HepG2 (cell line): ENCODE data around the gene CEP68. TPM values are rescaled to one million over a fixed set of nuclear protein-coding genes. Genes with fewer than 3 reads are reported as not detected.

Source experiments
- ATAC-seq: fragments of 200-7000 bp; cut with Tn5 transposase; 3 replicates; pipeline ENCODE4 v1.9.1; 2020; ENCODE audit warnings: mild to moderate bottlenecking, moderate library complexity
- BruUV-seq: library from RNA; stranded (reverse); fragments of 400-500 nt; replicated peaks from 2 replicates; lab custom pipeline; 2021; lab: Mats Ljungman, UMichigan
- CTCF ChIA-PET: fragments of 300-600 bp; formaldehyde crosslinking; extraction: SDS; loops from one replicate; lab custom pipeline; 2021; ENCODE audit warnings: low total read pairs, inconsistent platforms, low intra/inter-chr PET ratio; lab: Yijun Ruan, JAX
- POLR2A ChIA-PET: fragments of 350-600 bp; sonication (Branson Sonifier 250); formaldehyde crosslinking; loops from one replicate; lab custom pipeline; 2020; ENCODE audit warnings: antibody characterized with exemption, inconsistent platforms; lab: Yijun Ruan, JAX
- DNase-seq: peaks from one replicate; pipeline ENCODE4 v3.0.0-alpha.2; 2015; ENCODE audit warnings: low spot score
- FAIRE-seq: peaks from 3 replicates; lab custom pipeline; 2011; peaks lifted over from hg19 to GRCh38; lab: Jason Lieb, UNC
- H2AFZ ChIP-seq: one replicate; pipeline ENCODE4 v1.6.1; 2011; ENCODE audit warnings: low read length, inconsistent platforms
- H3K27ac ChIP-seq: fragments of 300-600 bp; 3 replicates; pipeline ENCODE4 v1.8.0; 2011; ENCODE audit warnings: mixed run types, mild to moderate bottlenecking, mixed read lengths, low read length, inconsistent platforms; ENCODE audit not compliant: insufficient read depth; ENCODE audit errors: extremely low read length
- H3K27me3 ChIP-seq, 2 experiments: fragments of 200-600 bp in 1 of 2; 2 replicates in 1 of 2; 3 replicates in 1 of 2; pipeline versions ENCODE4 v1.6.0 to v1.8.0; 2011; ENCODE audit warnings: low read length in 2 of 2, mild to moderate bottlenecking in 2 of 2, moderate library complexity in 2 of 2, inconsistent platforms in 1 of 2; ENCODE audit not compliant: insufficient read depth in 2 of 2, control insufficient read depth in 1 of 2
- H3K36me3 ChIP-seq, 2 experiments: fragments of 200-600 bp in 1 of 2; replicated peaks in 1 of 2; 2 replicates in 1 of 2; 3 replicates in 1 of 2; pipeline versions ENCODE4 v1.5.1 to v1.8.0; 2011; ENCODE audit warnings: low read length in 2 of 2, inconsistent platforms in 1 of 2; ENCODE audit not compliant: insufficient read depth in 2 of 2, control insufficient read depth in 1 of 2
- H3K4me1 ChIP-seq: 2 replicates; pipeline ENCODE4 v1.5.1; 2012; ENCODE audit warnings: low read length, inconsistent platforms; ENCODE audit not compliant: insufficient read depth
- H3K4me2 ChIP-seq: 2 replicates; pipeline ENCODE4 v1.6.0; 2011; ENCODE audit warnings: low read depth, low read length, inconsistent platforms
- H3K4me3 ChIP-seq, 3 experiments: fragments of 200-600 bp in 1 of 3; sonication (generic), shearing (Covaris generic) in 1 of 3; replicated peaks in 1 of 3; 2 replicates each; pipeline ENCODE4 v1.5.1; 2011 to 2016; ENCODE audit warnings: low read length in 3 of 3, inconsistent platforms in 2 of 3, low read depth in 2 of 3, mild to moderate bottlenecking in 2 of 3, control low read depth in 1 of 3, mixed read lengths in 1 of 3; ENCODE audit not compliant: insufficient read depth in 1 of 3
- H3K79me2 ChIP-seq: one replicate; pipeline ENCODE4 v1.6.1; 2011; ENCODE audit warnings: low read length, inconsistent platforms; ENCODE audit not compliant: insufficient read depth
- H3K9ac ChIP-seq: 2 replicates; pipeline ENCODE4 v1.6.0; 2011; ENCODE audit warnings: mild to moderate bottlenecking, low read depth, low read length, inconsistent platforms; ENCODE audit not compliant: insufficient read depth
- H3K9me3 ChIP-seq: 2 replicates; pipeline ENCODE4 v1.5.1; 2012; ENCODE audit warnings: mild to moderate bottlenecking, low read length
- H4K20me1 ChIP-seq: 2 replicates; pipeline ENCODE4 v1.6.0; 2011; ENCODE audit warnings: inconsistent platforms, mild to moderate bottlenecking, low read length, moderate library complexity; ENCODE audit not compliant: insufficient read depth
- KAT8 ChIP-seq: IDR thresholded peaks from 2 replicates; pipeline ENCODE4 v1.6.1; 2016; ENCODE audit warnings: missing genetic modification reagents, missing compliant biosample characterization
- PRDM15 ChIP-seq: sonication (generic); formaldehyde crosslinking; IDR thresholded peaks from 2 replicates; pipeline ENCODE4 v1.4.0; 2020; ENCODE audit warnings: missing genetic modification reagents
- SNAI1 ChIP-seq: sonication (generic); formaldehyde crosslinking; IDR thresholded peaks from 2 replicates; pipeline ENCODE4 v1.5.0; 2020; ENCODE audit warnings: mild to moderate bottlenecking, missing genetic modification reagents, borderline replicate concordance
- SOX6 ChIP-seq, 2 experiments: fragments of 450-650 bp in 1 of 2; sonication (generic) in 1 of 2; formaldehyde crosslinking in 1 of 2; IDR thresholded peaks; 2 replicates each; pipeline versions ENCODE4 v1.4.0 to v1.6.1; 2017 to 2020; ENCODE audit warnings: antibody characterized with exemption in 1 of 2, mild to moderate bottlenecking in 1 of 2, missing genetic modification reagents in 1 of 2
- TBL1XR1 ChIP-seq: fragments of 150-350 bp; IDR thresholded peaks from 2 replicates; pipeline ENCODE4 v1.6.1; 2014; ENCODE audit warnings: borderline replicate concordance, low read length; ENCODE audit not compliant: partially characterized antibody
- ZBTB40 ChIP-seq, 2 experiments: fragments of 450-650 bp in 1 of 2; sonication (generic) in 1 of 2; formaldehyde crosslinking in 1 of 2; IDR thresholded peaks; 2 replicates each; pipeline versions ENCODE4 v1.6.1 to v1.8.0; 2016 to 2022; ENCODE audit warnings: antibody characterized with exemption in 1 of 2, mild to moderate bottlenecking in 1 of 2, missing genetic modification reagents in 1 of 2
- ZNF253 ChIP-seq: sonication (generic); formaldehyde crosslinking; IDR thresholded peaks from 2 replicates; pipeline ENCODE4 v1.8.0; 2022; ENCODE audit warnings: mild to moderate bottlenecking, missing genetic modification reagents, borderline replicate concordance
- ZSCAN21 ChIP-seq: sonication (generic); formaldehyde crosslinking; IDR thresholded peaks from 2 replicates; pipeline ENCODE4 v1.8.0; 2022; ENCODE audit warnings: mild to moderate bottlenecking, missing genetic modification reagents, moderate library complexity, borderline replicate concordance
- ZSCAN22 ChIP-seq: sonication (generic); formaldehyde crosslinking; IDR thresholded peaks from 2 replicates; pipeline ENCODE4 v1.4.0; 2020; ENCODE audit warnings: mild to moderate bottlenecking, missing genetic modification reagents
- WGBS: methylation state at CpG from one replicate; pipeline ENCODE4 v1.1.6; 2017; ENCODE audit warnings: low lambda C conversion rate; 5-methylcytosine and 5-hydroxymethylcytosine counted together
- in situ Hi-C: cut with HindIII; loops from 2 replicates; pipeline ENCODE4 v1.10.0; 2017; ENCODE audit warnings: low pct_unique_long_range_greater_than_20kb; ENCODE audit not compliant: extremely low pct_ligation_motif_present
- intact Hi-C: fragments of 100-400 bp; cut with micrococcal nuclease; formaldehyde crosslinking; loops from one replicate; pipeline ENCODE4 v1.10.0; 2022; ENCODE audit not compliant: unreplicated experiment
- polyA plus RNA-seq, 8 experiments: library from polyadenylated mRNA; depleted of rRNA in 3 of 8; stranded (reverse) in 7 of 8; unstranded in 1 of 8; fragments of >200 nt; fragmentation: Illumina TruSeq in 4 of 8; extraction: Trizol in 4 of 8; gene quantifications; 2 replicates each; pipeline versions ENCODE4 v1.2.1 to v1.2.3, GENCODE V29; 2011 to 2016; ENCODE audit warnings: low read depth in 4 of 8, missing spikeins in 1 of 8, mixed read lengths in 1 of 8; ENCODE audit not compliant: insufficient read depth in 1 of 8
- total RNA-seq, 5 experiments: library from RNA; depleted of rRNA; stranded (reverse); fragments of >200 nt; fragmentation: Illumina TruSeq; extraction: Trizol; gene quantifications; 2 replicates each; pipeline ENCODE4 v1.2.3, GENCODE V29; 2016; ENCODE audit warnings: low read depth in 1 of 5

The CEP68 gene
- total and polyA plus RNA-seq, 2 of the 13 experiments (the other 11 are each of a cell fraction or from before 2014, with no cell fraction given) = 5.7 to 9.3 TPM

- 1% methylated on average over 27 of the region's 29 CpGs for WGBS
- H3K9me3 ChIP-seq = no peaks in the 10 kb centered on the region
- H3K4me1 ChIP-seq = peaks cover 71% of the 10 kb centered on the region
- peaks cover 0 to 4% of the 10 kb centered on the region in 2 experiments; a peak in 1 of 5 replicates for H3K27me3 ChIP-seq
- peak overlapping the region; percentile 100 for H3K9ac ChIP-seq
- ChIA-PET POLR2A (interaction anchor here (0.7 to 3.1 kb wide), 26 partner anchors 10 to 476 kb away, joined by 3 to 62 read pairs (median 6); partner anchors contain the start of genes ACTR2, CEP68 and SERTAD2), CTCF (interaction anchor here (0.6 kb wide), 1 partner anchor 40 kb away, joined by 3 read pairs; no protein-coding TSS in a partner anchor)
- peak overlapping the region; percentile 89 to 98 (median 97) for H3K4me3 ChIP-seq
- H3K79me2 ChIP-seq = peaks cover 56% of the 10 kb centered on the region
- H3K36me3 ChIP-seq = peaks cover 0 to 1% of the 10 kb centered on the region in 2 experiments; a peak in 2 of 5 replicates
- ATAC-seq = peak; percentile 29
- H4K20me1 ChIP-seq = peaks cover 51% of the 10 kb centered on the region
- H2AFZ ChIP-seq = no peak overlapping the region
- intact Hi-C loops = loop anchor here (2.0 kb wide), 1 partner anchor 17 kb away; no protein-coding TSS in a partner anchor
- FAIRE-seq = no peak
- H3K4me2 ChIP-seq = peak overlapping the region; percentile 98
- peak overlapping the region; percentile 95 for H3K27ac ChIP-seq
- no TSS peak for BruUV-seq
- no peak for DNase-seq
- in situ Hi-C loops = no loop called here
- TF ChIP-seq ZSCAN21 (CRISPR knock-in tag) = 0 out of 2 replicates have a peak, but pooled peaks have one; percentile 23
- TF ChIP-seq ZBTB40 (IDR thresholded peaks at IDR 0.05) = no peak
- TF ChIP-seq ZBTB40 (CRISPR knock-in tag; IDR thresholded peaks at IDR 0.05) = peak; percentile 33; the same call in 1 of the 2 replicates
- TF ChIP-seq KAT8 = no peak
- TF ChIP-seq SNAI1 (CRISPR knock-in tag) = 0 out of 2 replicates have a peak, but pooled peaks have one; percentile 32
- TF ChIP-seq SOX6 (IDR thresholded peaks at IDR 0.05) = no peak
- no peak for TF ChIP-seq SOX6 (CRISPR knock-in tag; IDR thresholded peaks at IDR 0.05)
- 0 out of 2 replicates have a peak, but pooled peaks have one; percentile 26 for TF ChIP-seq ZNF253 (CRISPR knock-in tag)
- TF ChIP-seq PRDM15 = no peak
- TF ChIP-seq TBL1XR1 = no peak
- no peak for TF ChIP-seq ZSCAN22
Observed at GRCh38 chr2:65129286-65129825, 73.1 kb downstream of the CEP68 start.
